22Rv1 (cell line): ENCODE measurements around the gene TRIM37.

ENCODE experiments used
- ZFX ChIP-seq: fragments of 450-650 bp; IDR thresholded peaks from 2 replicates; pipeline ENCODE4 v1.6.1; 2017; ENCODE audit warnings: antibody characterized with exemption, borderline replicate concordance
- TF ChIP-seq, protein P1 (sequence below): fragments of 450-650 bp; IDR thresholded peaks from 2 replicates; pipeline ENCODE4 v1.5.1; 2017; ENCODE audit warnings: mild to moderate bottlenecking

DNA sequence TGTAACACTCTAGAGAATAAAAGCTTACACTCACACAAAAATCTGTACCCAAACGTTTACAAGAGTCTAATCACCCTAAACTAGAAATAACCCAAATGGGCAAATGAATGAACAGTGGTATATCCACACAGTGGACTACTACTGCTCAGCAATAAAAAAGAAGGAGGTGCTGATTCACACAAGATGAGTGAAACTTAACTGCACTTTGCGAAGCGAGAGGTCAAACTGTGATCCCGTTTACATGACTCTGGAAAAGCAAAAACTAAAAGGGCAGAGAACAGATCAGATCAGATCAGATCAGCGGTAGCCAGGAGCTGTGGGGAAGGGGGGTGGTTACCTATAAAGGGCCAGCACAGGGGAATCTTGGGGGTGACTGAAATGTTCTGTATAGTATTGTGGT lies 113.4 kb downstream of the TRIM37 start:
- TF ChIP-seq, protein P1, sequence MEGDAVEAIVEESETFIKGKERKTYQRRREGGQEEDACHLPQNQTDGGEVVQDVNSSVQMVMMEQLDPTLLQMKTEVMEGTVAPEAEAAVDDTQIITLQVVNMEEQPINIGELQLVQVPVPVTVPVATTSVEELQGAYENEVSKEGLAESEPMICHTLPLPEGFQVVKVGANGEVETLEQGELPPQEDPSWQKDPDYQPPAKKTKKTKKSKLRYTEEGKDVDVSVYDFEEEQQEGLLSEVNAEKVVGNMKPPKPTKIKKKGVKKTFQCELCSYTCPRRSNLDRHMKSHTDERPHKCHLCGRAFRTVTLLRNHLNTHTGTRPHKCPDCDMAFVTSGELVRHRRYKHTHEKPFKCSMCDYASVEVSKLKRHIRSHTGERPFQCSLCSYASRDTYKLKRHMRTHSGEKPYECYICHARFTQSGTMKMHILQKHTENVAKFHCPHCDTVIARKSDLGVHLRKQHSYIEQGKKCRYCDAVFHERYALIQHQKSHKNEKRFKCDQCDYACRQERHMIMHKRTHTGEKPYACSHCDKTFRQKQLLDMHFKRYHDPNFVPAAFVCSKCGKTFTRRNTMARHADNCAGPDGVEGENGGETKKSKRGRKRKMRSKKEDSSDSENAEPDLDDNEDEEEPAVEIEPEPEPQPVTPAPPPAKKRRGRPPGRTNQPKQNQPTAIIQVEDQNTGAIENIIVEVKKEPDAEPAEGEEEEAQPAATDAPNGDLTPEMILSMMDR = no peak
- no peak for TF ChIP-seq ZFX
